HepG2 (cell line): Measurements from ENCODE around the gene NCAPD2. TPM values are rescaled to one million over a fixed set of nuclear protein-coding genes. Genes with fewer than 3 reads are reported as not detected.

Experiments used
- ATAC-seq: fragments of 200-7000 bp; cut with Tn5 transposase; 3 replicates; pipeline ENCODE4 v1.9.1; 2020; ENCODE audit warnings: mild to moderate bottlenecking, moderate library complexity
- BruUV-seq: library from RNA; stranded (reverse); fragments of 400-500 nt; replicated peaks from 2 replicates; lab custom pipeline; 2021; lab: Mats Ljungman, UMichigan
- CTCF ChIA-PET: fragments of 300-600 bp; formaldehyde crosslinking; extraction: SDS; loops from one replicate; lab custom pipeline; 2021; ENCODE audit warnings: low total read pairs, inconsistent platforms, low intra/inter-chr PET ratio; lab: Yijun Ruan, JAX
- POLR2A ChIA-PET: fragments of 350-600 bp; sonication (Branson Sonifier 250); formaldehyde crosslinking; loops from one replicate; lab custom pipeline; 2020; ENCODE audit warnings: antibody characterized with exemption, inconsistent platforms; lab: Yijun Ruan, JAX
- DNase-seq: peaks from one replicate; pipeline ENCODE4 v3.0.0-alpha.2; 2015; ENCODE audit warnings: low spot score
- FAIRE-seq: peaks from 3 replicates; lab custom pipeline; 2011; peaks lifted over from hg19 to GRCh38; lab: Jason Lieb, UNC
- H2AFZ ChIP-seq: one replicate; pipeline ENCODE4 v1.6.1; 2011; ENCODE audit warnings: low read length, inconsistent platforms
- H3K27ac ChIP-seq: fragments of 300-600 bp; 3 replicates; pipeline ENCODE4 v1.8.0; 2011; ENCODE audit warnings: mixed run types, mild to moderate bottlenecking, mixed read lengths, low read length, inconsistent platforms; ENCODE audit not compliant: insufficient read depth; ENCODE audit errors: extremely low read length
- H3K27me3 ChIP-seq, 2 experiments: fragments of 200-600 bp in 1 of 2; 2 replicates in 1 of 2; 3 replicates in 1 of 2; pipeline versions ENCODE4 v1.6.0 to v1.8.0; 2011; ENCODE audit warnings: low read length in 2 of 2, mild to moderate bottlenecking in 2 of 2, moderate library complexity in 2 of 2, inconsistent platforms in 1 of 2; ENCODE audit not compliant: insufficient read depth in 2 of 2, control insufficient read depth in 1 of 2
- H3K36me3 ChIP-seq, 2 experiments: fragments of 200-600 bp in 1 of 2; replicated peaks in 1 of 2; 2 replicates in 1 of 2; 3 replicates in 1 of 2; pipeline versions ENCODE4 v1.5.1 to v1.8.0; 2011; ENCODE audit warnings: low read length in 2 of 2, inconsistent platforms in 1 of 2; ENCODE audit not compliant: insufficient read depth in 2 of 2, control insufficient read depth in 1 of 2
- H3K4me1 ChIP-seq: 2 replicates; pipeline ENCODE4 v1.5.1; 2012; ENCODE audit warnings: low read length, inconsistent platforms; ENCODE audit not compliant: insufficient read depth
- H3K4me2 ChIP-seq: 2 replicates; pipeline ENCODE4 v1.6.0; 2011; ENCODE audit warnings: low read depth, low read length, inconsistent platforms
- H3K4me3 ChIP-seq, 3 experiments: fragments of 200-600 bp in 1 of 3; sonication (generic), shearing (Covaris generic) in 1 of 3; replicated peaks in 1 of 3; 2 replicates each; pipeline ENCODE4 v1.5.1; 2011 to 2016; ENCODE audit warnings: low read length in 3 of 3, inconsistent platforms in 2 of 3, low read depth in 2 of 3, mild to moderate bottlenecking in 2 of 3, control low read depth in 1 of 3, mixed read lengths in 1 of 3; ENCODE audit not compliant: insufficient read depth in 1 of 3
- H3K79me2 ChIP-seq: one replicate; pipeline ENCODE4 v1.6.1; 2011; ENCODE audit warnings: low read length, inconsistent platforms; ENCODE audit not compliant: insufficient read depth
- H3K9ac ChIP-seq: 2 replicates; pipeline ENCODE4 v1.6.0; 2011; ENCODE audit warnings: mild to moderate bottlenecking, low read depth, low read length, inconsistent platforms; ENCODE audit not compliant: insufficient read depth
- H3K9me3 ChIP-seq: 2 replicates; pipeline ENCODE4 v1.5.1; 2012; ENCODE audit warnings: mild to moderate bottlenecking, low read length
- H4K20me1 ChIP-seq: 2 replicates; pipeline ENCODE4 v1.6.0; 2011; ENCODE audit warnings: inconsistent platforms, mild to moderate bottlenecking, low read length, moderate library complexity; ENCODE audit not compliant: insufficient read depth
- ARNT ChIP-seq: fragments of 450-650 bp; IDR thresholded peaks from 2 replicates; pipeline ENCODE4 v1.6.1; 2017
- ASH2L ChIP-seq: fragments of 300-600, 200-600 bp; sonication (generic); IDR thresholded peaks from 2 replicates; pipeline ENCODE4 v1.7.0; 2017; ENCODE audit warnings: low read depth, mild to moderate bottlenecking, moderate library complexity, mixed read lengths, low read length; ENCODE audit not compliant: insufficient read length
- MXI1 ChIP-seq: IDR thresholded peaks from 3 replicates; pipeline ENCODE4 v1.6.1; 2012; ENCODE audit warnings: low read depth, low read length, inconsistent platforms, borderline replicate concordance
- NFKBIZ ChIP-seq: IDR thresholded peaks from 2 replicates; pipeline ENCODE4 v1.6.1; 2018; ENCODE audit warnings: missing genetic modification reagents, missing compliant biosample characterization
- PTBP1 ChIP-seq: fragments of 200-400 bp; formaldehyde crosslinking; IDR thresholded peaks from 2 replicates; pipeline ENCODE4 v1.6.1; 2018; ENCODE audit warnings: low read length, low read depth; ENCODE audit not compliant: poor library complexity, severe bottlenecking
- ZNF720 ChIP-seq: sonication (generic); formaldehyde crosslinking; IDR thresholded peaks from 2 replicates; pipeline ENCODE4 v1.4.0; 2020; ENCODE audit warnings: missing genetic modification reagents
- WGBS: methylation state at CpG from one replicate; pipeline ENCODE4 v1.1.6; 2017; ENCODE audit warnings: low lambda C conversion rate; 5-methylcytosine and 5-hydroxymethylcytosine counted together
- in situ Hi-C: cut with HindIII; loops from 2 replicates; pipeline ENCODE4 v1.10.0; 2017; ENCODE audit warnings: low pct_unique_long_range_greater_than_20kb; ENCODE audit not compliant: extremely low pct_ligation_motif_present
- intact Hi-C: fragments of 100-400 bp; cut with micrococcal nuclease; formaldehyde crosslinking; loops from one replicate; pipeline ENCODE4 v1.10.0; 2022; ENCODE audit not compliant: unreplicated experiment
- polyA plus RNA-seq, 8 experiments: library from polyadenylated mRNA; depleted of rRNA in 3 of 8; stranded (reverse) in 7 of 8; unstranded in 1 of 8; fragments of >200 nt; fragmentation: Illumina TruSeq in 4 of 8; extraction: Trizol in 4 of 8; gene quantifications; 2 replicates each; pipeline versions ENCODE4 v1.2.1 to v1.2.3, GENCODE V29; 2011 to 2016; ENCODE audit warnings: low read depth in 4 of 8, missing spikeins in 1 of 8, mixed read lengths in 1 of 8; ENCODE audit not compliant: insufficient read depth in 1 of 8
- total RNA-seq, 5 experiments: library from RNA; depleted of rRNA; stranded (reverse); fragments of >200 nt; fragmentation: Illumina TruSeq; extraction: Trizol; gene quantifications; 2 replicates each; pipeline ENCODE4 v1.2.3, GENCODE V29; 2016; ENCODE audit warnings: low read depth in 1 of 5
- TF ChIP-seq, protein P1 (sequence below): sonication (generic); formaldehyde crosslinking; IDR thresholded peaks from 2 replicates; pipeline ENCODE4 v1.8.1; 2022; ENCODE audit warnings: low read depth, mild to moderate bottlenecking, missing genetic modification reagents
- TF ChIP-seq, protein P2 (sequence below): sonication (generic); formaldehyde crosslinking; IDR thresholded peaks from 2 replicates; pipeline ENCODE4 v1.9.0; 2021; ENCODE audit warnings: missing genetic modification reagents, borderline replicate concordance
- TF ChIP-seq, protein P3 (sequence below): sonication (generic); formaldehyde crosslinking; IDR thresholded peaks from 2 replicates; pipeline ENCODE4 v1.5.0; 2020; ENCODE audit warnings: mild to moderate bottlenecking, missing genetic modification reagents, borderline replicate concordance
- TF ChIP-seq, protein P4 (sequence below): sonication (generic); formaldehyde crosslinking; IDR thresholded peaks from 2 replicates; pipeline ENCODE4 v1.5.0; 2020; ENCODE audit warnings: mild to moderate bottlenecking, missing genetic modification reagents, borderline replicate concordance

NCAPD2 gene
- total and polyA plus RNA-seq, 2 of the 13 experiments (the other 11 are each of a cell fraction or from before 2014, with no cell fraction given), result 51.1 to 65.6 TPM

DNA sequence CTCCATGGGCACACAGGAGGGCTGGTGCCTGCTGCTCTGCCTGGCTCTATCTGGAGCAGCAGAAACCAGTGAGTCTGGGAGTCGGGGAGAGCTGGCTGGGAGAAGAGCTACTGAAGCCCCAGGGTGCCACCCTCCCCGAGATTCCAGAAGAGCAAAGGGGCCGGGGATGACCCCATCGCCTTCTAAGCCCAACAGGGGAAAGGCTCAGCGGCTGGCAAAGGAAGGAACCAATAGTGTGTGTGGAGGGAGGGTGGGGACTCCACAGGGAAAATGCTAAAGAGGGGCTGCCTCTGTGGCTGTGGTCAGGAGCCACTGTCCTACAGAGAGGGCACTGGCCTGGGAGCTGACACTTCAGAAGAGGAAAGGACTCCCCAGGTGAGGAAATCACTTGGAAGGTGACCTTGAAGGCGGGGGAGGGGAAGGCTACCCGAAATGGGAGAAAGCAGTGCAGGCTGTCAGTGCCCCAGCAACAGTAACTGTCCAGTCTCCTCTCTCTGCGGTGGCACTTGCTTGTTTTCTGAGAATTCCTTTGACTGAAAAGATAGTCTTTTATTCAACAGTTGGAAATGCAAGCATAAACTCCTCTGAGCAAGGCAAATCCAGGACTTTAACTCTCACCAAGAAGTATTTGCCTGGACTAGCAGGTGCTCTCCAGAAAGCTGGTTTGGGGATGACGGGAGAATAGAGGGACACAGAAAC lies 41.5 kb upstream of the NCAPD2 start:
- in situ Hi-C loops (loop anchor here (25.0 kb wide), 1 partner anchor 390 kb away; no protein-coding TSS in a partner anchor), intact Hi-C loops (no loop called here)
- Histone ChIP-seq H3K79me2 (peaks cover 4% of the 10 kb centered on the region), H3K9ac (peak overlapping the region; percentile 88), H3K4me1 (peaks cover 28% of the 10 kb centered on the region), H3K4me3 (peak overlapping the region; percentile 87 to 94 (median 90)), H3K27ac (peak overlapping the region; percentile 90), H3K9me3 (no peaks in the 10 kb centered on the region), H3K27me3 (no peaks in the 10 kb centered on the region; a peak in 1 of 5 replicates), H3K36me3 (peaks cover 0 to 10% of the 10 kb centered on the region in 2 experiments; a peak in 3 of 5 replicates), H4K20me1 (no peaks in the 10 kb centered on the region), H3K4me2 (peak overlapping the region; percentile 95), H2AFZ (peak overlapping the region; percentile 39)
- CTCF ChIA-PET, result no interaction called here
- FAIRE-seq (no peak), ATAC-seq (peak; percentile 52), DNase-seq (no peak)
- POLR2A ChIA-PET, result interaction anchor here (0.9 to 4.0 kb wide), 22 partner anchors 9 to 139 kb away, joined by 3 to 68 read pairs (median 8); partner anchors contain the start of genes GAPDH, MRPL51, SCNN1A and VAMP1
- 20% methylated on average over 8 of the region's 9 CpGs for WGBS
- no TSS peak for BruUV-seq
- TF ChIP-seq, protein P1, sequence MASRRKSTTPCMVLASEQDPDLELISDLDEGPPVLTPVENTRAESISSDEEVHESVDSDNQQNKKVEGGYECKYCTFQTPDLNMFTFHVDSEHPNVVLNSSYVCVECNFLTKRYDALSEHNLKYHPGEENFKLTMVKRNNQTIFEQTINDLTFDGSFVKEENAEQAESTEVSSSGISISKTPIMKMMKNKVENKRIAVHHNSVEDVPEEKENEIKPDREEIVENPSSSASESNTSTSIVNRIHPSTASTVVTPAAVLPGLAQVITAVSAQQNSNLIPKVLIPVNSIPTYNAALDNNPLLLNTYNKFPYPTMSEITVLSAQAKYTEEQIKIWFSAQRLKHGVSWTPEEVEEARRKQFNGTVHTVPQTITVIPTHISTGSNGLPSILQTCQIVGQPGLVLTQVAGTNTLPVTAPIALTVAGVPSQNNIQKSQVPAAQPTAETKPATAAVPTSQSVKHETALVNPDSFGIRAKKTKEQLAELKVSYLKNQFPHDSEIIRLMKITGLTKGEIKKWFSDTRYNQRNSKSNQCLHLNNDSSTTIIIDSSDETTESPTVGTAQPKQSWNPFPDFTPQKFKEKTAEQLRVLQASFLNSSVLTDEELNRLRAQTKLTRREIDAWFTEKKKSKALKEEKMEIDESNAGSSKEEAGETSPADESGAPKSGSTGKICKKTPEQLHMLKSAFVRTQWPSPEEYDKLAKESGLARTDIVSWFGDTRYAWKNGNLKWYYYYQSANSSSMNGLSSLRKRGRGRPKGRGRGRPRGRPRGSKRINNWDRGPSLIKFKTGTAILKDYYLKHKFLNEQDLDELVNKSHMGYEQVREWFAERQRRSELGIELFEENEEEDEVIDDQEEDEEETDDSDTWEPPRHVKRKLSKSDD (CRISPR knock-in tag), result 0 out of 2 replicates have a peak, but pooled peaks have one; percentile 25
- TF ChIP-seq, protein P2, sequence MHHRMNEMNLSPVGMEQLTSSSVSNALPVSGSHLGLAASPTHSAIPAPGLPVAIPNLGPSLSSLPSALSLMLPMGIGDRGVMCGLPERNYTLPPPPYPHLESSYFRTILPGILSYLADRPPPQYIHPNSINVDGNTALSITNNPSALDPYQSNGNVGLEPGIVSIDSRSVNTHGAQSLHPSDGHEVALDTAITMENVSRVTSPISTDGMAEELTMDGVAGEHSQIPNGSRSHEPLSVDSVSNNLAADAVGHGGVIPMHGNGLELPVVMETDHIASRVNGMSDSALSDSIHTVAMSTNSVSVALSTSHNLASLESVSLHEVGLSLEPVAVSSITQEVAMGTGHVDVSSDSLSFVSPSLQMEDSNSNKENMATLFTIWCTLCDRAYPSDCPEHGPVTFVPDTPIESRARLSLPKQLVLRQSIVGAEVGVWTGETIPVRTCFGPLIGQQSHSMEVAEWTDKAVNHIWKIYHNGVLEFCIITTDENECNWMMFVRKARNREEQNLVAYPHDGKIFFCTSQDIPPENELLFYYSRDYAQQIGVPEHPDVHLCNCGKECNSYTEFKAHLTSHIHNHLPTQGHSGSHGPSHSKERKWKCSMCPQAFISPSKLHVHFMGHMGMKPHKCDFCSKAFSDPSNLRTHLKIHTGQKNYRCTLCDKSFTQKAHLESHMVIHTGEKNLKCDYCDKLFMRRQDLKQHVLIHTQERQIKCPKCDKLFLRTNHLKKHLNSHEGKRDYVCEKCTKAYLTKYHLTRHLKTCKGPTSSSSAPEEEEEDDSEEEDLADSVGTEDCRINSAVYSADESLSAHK, result no peak
- TF ChIP-seq ZNF720, result no peak
- TF ChIP-seq ASH2L, result peak; percentile 3
- TF ChIP-seq, protein P3, sequence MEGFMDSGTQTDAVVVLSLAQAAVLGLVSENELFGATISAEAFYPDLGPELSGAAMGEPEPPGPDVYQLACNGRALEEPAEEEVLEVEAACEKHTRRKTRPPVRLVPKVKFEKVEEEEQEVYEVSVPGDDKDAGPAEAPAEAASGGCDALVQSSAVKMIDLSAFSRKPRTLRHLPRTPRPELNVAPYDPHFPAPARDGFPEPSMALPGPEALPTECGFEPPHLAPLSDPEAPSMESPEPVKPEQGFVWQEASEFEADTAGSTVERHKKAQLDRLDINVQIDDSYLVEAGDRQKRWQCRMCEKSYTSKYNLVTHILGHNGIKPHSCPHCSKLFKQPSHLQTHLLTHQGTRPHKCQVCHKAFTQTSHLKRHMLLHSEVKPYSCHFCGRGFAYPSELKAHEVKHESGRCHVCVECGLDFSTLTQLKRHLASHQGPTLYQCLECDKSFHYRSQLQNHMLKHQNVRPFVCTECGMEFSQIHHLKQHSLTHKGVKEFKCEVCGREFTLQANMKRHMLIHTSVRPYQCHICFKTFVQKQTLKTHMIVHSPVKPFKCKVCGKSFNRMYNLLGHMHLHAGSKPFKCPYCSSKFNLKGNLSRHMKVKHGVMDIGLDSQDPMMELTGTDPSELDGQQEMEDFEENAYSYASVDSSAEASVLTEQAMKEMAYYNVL (CRISPR knock-in tag), result peak; percentile 49; the same call in 1 of the 2 replicates
- TF ChIP-seq NFKBIZ (CRISPR knock-in tag), result no peak
- TF ChIP-seq, protein P4, sequence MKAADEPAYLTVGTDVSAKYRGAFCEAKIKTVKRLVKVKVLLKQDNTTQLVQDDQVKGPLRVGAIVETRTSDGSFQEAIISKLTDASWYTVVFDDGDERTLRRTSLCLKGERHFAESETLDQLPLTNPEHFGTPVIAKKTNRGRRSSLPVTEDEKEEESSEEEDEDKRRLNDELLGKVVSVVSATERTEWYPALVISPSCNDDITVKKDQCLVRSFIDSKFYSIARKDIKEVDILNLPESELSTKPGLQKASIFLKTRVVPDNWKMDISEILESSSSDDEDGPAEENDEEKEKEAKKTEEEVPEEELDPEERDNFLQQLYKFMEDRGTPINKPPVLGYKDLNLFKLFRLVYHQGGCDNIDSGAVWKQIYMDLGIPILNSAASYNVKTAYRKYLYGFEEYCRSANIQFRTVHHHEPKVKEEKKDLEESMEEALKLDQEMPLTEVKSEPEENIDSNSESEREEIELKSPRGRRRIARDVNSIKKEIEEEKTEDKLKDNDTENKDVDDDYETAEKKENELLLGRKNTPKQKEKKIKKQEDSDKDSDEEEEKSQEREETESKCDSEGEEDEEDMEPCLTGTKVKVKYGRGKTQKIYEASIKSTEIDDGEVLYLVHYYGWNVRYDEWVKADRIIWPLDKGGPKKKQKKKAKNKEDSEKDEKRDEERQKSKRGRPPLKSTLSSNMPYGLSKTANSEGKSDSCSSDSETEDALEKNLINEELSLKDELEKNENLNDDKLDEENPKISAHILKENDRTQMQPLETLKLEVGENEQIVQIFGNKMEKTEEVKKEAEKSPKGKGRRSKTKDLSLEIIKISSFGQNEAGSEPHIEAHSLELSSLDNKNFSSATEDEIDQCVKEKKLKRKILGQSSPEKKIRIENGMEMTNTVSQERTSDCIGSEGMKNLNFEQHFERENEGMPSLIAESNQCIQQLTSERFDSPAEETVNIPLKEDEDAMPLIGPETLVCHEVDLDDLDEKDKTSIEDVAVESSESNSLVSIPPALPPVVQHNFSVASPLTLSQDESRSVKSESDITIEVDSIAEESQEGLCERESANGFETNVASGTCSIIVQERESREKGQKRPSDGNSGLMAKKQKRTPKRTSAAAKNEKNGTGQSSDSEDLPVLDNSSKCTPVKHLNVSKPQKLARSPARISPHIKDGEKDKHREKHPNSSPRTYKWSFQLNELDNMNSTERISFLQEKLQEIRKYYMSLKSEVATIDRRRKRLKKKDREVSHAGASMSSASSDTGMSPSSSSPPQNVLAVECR, result no peak
- TF ChIP-seq PTBP1, result peak; percentile 35
- TF ChIP-seq ARNT, result no peak
- no peak for TF ChIP-seq MXI1
